NCI-H460 (cell line): ENCODE measurements around the gene RABL2B. TPM values are rescaled to one million over a fixed set of nuclear protein-coding genes. Genes with fewer than 3 reads are reported as not detected.

Experiments used
- DNase-seq: peaks from one replicate; pipeline ENCODE4 v3.0.0-alpha.2; 2016; ENCODE audit warnings: low read depth; ENCODE audit errors: extremely low read depth
- total RNA-seq: library from RNA; depleted of rRNA; stranded (reverse); fragments of >200 nt; shearing (Covaris generic); gene quantifications from 2 replicates; pipeline ENCODE4 v1.2.3, GENCODE V29; 2014

RABL2B gene
- total RNA-seq, 1 experiment from 2014 or later: 17.4 TPM

DNA sequence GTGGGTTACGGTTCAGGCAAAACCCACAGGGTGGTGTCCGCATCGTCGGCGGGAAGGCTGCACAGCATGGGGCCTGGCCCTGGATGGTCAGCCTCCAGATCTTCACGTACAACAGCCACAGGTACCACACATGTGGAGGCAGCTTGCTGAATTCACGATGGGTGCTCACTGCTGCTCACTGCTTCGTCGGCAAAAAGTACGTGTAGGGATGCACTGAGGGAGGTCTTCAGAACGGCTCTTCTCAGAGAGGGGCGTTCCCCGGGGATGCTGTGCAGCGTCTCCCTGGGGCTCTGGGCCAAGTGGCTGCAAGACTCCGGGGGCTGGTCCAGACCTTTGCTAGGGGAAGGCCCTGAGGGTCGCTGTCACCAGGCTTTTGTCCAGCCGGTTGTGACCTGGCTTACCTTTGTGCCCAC is 44.2 kb downstream of the RABL2B start:
- DNase-seq: no peak

DNA sequence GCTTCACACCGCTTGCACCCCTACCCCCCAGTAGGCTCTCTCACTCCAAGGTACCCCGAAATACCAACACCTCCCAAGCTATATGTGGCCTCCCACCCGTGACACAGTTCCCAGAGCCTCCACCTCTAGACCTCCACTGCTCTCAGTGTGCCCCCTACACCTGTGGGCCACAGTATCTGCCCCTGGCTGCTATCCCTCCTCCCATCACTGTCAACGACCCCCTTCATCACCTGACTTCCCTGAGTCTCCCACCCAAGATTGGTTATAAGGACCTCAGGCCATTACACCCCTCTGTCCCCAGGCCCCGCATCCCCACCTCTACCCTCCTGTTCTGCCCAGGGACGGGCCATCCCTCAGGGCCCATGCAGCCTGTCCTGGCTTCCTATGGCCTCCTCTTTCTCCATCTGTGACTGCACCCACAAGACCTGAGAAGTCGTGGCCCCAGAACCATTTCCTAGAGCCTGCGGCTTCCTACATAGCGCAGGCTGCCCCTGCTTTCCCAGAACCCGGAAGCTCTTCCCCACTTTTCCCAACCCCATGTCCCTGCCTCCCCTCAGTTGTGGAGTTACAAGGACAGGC is 44.7 kb downstream of the RABL2B start:
- no peak for DNase-seq

DNA sequence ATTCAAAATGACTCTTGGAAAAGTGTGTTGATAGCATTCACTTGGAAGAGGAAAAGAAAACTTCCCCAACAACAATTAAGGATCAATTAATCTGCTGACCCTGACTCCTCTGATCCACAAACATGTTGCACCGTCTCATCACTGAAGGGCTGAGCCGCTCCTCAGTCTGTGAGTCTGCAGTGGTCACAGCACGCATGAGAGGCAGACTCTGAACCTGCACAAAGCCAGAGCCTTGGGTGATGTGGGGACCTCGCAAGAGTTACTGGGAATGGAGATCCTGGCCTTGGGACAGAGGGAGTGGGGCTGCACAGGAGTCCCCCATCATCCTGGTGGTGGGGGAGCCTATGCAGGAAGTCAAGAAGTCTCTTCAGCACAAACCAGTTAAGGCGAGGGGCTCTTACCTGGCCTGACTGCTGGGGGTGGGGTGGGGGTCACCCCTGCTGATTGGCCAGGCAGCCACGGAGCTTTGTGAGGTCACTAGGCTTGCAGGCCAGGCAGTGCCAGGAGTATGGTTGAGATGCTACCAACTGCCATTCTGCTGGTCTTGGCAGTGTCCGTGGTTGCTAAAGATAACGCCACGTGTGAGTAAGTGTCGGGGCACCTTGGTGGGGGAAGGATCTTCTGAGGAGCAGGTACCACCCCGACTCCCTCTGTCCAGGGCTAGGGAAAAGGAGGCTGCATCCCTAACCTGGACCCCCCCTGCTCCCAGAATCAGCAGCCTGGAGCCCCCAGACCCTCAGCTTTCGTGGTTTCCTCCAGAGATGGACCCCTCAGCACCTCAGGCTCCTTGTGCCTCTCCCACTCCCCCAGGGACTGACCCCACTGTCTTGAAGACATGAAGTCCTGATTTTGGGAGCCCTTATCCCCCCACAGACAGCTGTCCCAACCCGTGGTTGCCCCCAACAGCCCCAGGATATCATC is 45.4 kb downstream of the RABL2B start, which contains the start of gene ACR:
Gene ACR (plus strand): TSS at position 477 of the 921 bp plus-strand sequence. CDS start 32 bp downstream, at position 509.
- DNase-seq: no peak

DNA sequence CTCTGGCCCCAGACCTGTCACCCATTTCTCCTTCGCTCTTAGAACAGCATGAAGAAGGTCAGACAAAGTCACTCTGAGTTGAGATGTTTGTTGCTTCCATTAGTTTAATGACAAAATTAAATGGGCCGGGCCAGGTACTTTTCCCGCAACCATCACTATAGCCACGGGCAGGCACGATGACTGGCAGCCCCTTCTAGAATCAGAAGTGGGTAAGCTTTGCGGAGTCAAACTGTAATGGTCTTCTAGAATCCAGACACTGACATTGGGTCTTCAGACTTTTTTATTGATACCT is 47.8 kb downstream of the RABL2B start:
- DNase-seq: no peak

DNA sequence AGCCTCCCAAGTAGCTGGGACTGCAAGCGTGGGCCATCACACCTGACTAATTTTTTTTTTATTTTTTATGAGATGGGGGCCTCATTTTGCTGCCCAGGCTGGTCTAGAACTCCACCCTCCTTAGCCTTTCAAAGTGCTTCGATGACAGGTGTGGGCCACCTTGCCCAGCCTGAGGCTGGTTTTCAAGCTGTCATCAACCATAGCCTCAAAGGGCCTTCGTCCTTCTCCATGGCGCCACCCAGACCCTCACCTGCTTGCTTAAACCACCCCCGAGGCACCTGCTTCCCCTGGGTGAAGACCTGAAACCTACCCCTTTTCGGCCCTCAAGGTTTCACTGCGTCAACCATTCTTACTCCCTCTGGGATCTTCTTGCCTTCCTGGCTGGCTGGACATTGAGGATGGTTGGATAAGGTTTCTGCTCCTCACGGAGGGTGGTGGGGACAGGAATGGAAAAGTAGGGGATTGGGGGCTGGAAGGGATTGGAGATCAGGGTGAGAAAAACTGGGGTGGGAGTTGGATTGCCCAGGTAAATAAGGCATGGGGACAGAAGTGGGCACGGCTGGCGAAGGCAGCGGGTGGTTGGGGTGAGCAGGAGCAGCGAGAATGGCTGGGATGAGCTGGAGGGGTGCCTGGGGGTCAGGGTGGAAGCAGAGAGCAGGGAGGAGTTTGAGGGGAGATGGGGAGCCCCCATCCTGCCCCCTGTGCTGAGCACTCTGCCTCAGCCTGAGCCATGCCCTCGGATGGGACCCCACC is 48.3 kb downstream of the RABL2B start:
- no peak for DNase-seq

DNA sequence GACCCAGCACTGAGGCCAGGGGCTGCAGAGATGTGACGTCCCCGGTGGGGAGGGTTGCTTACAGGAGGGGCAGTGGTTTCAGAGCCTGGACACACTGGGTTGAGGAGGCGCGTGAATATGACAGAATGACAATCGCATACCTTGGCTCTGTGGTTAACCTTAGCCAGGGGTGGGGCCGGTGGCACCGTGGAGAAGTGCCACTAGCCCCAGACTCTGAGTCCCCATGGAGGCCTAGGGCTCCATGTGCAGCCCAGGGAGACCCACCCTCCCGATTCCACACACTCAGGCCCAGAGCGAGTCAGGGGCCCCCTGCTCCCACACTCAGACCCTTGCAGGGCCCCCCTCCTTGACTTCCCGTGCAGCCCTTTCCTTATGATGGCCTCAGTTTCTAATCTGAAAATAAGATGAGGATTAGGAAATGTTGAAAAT is 49.1 kb downstream of the RABL2B start:
- no peak for DNase-seq

DNA sequence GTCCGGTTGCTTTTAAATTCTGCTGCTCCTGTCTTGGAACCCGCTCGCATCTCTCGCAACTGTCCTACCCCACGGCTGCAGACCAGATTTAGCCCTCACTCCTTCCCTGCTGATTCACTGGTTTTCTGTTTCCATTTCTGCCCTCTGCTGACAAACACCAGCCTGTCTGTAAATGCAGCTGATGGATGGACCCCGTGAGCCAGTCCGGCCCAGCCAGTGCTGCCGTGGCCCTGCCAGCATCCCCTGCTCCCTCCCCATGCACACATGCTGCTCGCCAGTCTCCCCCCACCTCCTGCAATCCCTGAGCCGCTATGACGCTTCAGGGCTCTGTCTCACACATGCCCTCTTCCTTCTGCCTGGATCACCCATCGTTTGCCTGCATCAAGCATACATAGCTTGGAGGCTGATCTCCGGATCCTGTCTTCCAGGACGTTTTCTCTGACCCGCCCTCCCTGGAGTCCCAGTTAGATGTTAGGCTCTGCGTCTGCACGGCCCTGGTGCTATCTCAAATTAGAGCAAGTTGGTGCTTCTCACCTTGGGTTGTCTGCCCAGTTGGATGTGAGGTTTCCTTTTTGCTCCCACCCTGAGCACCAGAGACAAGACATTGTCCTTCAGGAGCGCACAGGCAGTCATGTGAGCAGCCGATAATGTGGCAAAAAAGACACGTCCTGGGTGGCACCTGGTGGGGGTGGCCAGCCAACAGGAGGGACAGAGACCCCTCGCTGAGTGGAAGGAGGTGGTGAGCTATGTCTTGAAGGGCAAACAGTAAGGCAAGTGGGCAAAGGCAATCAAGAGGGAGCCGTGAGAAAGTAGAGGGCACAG is 49.7 kb downstream of the RABL2B start:
- no peak for DNase-seq

DNA sequence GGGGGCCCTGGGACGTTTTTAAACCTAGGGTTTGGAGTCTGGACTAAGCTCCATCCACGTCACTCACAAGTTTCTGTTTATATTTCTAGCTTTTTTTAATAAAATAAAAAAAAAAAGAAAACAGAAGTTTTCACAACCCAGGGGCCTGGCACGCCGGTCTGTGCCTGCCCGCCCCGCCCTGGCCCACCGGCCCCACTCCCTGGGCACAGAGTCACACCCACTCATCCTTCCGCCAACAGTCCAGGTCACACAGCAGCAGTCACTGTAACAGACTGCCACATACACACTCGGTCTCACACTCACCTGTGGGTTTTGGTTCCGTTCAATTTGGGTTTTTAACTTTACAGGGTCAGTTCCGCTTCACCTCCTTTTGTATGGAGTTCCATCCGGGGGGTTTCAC is 50.8 kb downstream of the RABL2B start:
- DNase-seq: no peak

DNA sequence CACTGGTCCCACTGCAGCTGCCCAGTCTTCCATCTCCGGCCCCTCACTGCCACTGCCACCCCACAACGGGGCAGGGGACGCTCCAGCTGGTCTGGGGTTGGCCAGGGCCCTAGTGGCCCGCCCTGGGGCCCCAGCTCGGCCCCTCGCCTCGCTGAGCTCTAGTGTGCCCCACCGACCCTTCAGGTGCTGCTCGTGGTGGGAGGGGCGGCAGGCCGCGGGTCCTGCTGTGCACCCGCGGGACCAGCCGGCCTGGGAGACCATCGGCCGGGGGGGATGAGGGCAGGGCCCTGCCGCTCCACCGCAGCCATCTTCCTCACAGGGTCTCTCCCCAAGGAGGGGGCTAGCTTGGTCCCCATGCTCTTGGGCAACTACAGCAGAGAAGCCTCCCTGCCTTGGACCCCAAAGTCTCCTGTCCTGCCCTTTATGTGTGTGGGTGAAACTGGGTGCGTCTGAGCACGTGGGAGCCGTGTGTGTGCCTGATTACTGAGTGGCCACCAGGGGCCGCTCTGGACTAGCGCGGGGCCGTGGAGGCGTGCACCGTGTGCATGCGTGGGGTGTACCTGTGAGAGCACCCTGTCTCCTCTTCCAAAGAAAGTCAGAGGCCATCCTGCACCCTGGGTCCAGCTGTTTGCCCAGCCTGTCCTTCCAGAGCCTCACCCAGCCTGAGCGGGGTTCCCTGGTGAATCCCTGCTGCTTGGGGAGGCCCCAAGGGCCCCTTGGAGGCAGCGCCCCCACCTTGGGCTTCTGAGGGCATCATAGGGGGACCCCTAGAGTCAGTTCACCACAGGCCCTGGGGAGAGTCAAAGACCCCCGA is 51.4 kb downstream of the RABL2B start:
- DNase-seq: peak; percentile 36

DNA sequence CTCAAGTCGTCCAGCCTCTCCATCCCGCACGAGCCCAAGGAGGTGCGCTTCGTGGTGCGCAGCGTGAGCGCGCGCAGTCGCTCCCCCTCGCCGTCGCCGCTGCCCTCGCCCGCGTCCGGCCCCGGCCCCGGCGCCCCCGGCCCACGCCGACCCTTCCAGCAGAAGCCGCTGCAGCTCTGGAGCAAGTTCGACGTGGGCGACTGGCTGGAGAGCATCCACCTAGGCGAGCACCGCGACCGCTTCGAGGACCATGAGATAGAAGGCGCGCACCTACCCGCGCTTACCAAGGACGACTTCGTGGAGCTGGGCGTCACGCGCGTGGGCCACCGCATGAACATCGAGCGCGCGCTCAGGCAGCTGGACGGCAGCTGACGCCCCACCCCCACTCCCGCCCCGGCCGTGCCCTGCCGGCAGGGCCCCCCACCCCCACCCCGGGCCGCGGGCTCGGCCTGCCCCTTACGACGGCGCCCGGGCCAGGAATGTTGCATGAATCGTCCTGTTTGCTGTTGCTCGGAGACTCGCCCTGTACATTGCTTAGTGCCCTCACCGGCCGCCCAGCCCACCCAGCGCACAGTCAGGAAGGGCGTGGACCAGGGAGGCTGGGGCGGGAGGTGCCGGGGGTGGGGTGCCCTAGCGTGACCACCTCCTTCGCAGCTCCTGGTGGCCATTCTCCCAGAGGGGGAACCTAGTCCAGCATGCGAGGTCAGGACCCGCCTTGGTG is 52.3 kb downstream of the RABL2B start:
- DNase-seq: no peak

DNA sequence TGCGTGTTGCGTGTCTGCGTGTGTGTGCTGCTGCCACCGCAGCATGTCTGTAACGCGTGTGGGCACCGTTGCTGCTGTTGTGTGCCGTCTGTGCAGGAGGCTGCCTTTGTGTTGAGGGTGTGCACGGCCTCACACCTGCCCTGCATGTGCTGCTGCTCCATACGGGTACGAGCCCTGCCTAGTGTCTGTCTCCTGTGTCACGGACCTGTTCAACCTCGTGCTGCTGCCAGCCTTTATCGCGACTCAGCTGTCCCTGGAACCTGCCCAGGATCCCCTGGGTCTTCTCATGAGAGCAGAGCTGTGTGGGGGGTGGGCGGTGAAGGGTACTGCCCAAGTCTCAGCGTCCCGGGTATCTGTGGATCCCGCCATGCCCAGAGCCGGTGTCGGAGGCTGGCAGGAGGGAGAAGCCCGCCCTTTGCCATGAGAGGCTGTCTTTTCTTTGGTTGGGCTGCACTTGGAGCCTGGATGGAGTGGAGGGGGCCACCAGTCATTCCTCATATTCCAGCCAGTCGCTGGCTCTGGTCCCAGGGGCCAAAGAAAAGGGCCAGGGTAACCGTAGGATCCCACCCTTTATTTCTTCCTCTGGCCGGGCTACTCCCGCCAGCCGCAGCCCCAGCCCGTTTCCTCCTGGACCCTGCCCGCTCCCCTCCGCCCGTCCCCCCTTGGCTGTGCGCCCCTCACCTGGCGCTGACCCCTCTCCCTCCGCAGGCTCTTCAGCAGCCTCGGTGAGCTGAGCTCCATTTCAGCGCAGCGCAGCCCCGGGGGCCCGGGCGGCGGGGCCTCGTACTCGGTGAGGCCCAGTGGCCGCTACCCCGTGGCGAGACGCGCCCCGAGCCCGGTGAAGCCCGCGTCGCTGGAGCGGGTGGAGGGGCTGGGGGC is 53.2 kb downstream of the RABL2B start:
- no peak for DNase-seq

DNA sequence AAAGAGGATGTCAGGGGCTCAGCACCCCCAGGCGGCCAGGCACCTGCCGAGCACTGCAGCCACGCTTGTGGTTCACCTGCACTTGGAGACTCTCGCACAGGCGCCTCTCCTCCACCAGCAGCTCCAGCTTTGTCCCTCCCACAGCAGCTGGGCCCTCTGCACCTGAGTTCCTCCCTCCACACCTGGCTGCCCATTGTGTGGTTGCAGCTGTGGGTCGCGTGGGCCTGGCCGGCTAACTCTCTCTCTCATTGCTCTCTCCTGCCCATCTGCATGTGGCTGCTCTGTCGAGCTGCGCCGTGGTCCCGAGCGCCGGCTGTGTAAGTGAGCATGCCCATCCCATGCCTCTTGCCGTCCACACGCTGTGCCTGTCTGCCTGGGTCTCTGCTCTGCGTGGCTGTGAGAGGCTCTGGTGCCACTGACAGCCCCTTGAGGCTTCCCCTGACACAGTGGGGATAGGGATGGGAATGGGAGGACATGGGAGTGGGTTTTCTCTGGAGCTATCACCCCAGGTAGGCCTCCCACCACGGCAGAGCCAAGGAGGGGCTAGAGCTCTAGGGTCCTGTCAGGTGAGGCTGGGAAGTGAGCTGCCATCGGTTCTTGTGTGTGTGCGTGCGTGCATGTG is 53.9 kb downstream of the RABL2B start:
- no peak for DNase-seq

DNA sequence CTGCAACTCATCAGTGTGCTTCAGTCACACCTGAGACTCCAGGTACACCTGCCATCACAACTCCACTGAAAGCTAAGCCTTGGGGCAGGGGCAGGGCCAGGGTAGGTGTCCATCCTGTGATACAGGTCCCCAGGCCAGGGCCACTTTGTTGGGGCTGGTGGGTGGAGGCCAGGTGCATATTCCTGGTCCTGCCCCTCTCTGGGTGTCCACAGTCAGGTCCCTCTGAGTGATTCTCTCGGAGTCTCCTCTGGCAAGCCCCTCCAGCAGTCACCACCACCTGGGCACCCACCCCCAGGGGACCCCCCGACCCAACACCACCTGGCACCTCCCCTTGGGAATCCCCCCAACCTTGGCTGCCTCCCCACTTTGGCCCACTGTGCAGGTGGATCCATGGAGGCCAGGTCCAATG is 54.9 kb downstream of the RABL2B start:
- no peak for DNase-seq

DNA sequence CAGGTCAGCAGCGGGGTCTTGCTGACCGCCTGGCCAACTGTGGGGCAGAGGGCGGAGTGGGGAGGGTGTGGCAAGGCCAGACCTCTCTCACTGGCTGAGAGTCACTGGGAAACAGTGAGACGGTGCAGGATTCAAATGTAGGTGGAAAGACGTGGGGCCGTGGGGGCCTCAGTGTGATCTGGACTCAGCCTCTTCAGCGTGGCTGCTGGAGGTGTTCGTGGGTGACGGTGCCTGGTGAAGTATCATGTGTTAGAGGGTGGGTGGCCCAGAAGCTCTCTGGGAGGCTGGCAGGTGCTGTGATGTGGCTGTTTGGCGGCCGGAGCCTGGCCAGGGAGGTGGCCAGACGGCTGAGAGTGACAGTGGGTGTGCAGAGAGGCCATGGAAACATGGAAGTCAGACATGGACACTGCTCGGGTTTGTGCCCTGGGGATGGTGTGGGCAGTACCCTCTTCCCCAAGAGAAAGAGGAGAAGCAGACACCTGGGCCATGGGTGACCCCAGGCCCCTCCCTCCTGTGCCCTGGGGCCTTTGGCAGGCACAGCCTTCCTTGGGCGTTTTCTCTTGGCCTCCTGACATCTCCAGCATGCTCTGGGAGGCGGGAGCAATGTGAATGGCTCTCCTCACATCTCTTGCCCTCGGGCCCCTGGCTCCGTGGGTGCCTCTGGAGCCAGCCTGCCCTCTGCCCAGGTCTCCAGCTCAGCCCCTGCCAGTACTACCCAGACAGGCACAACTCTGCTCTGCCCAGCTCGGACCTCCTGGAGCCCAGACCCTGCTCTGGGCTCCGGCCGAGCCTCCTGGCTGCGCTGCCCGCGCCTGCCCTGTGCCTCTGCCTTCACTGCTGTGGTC is 55.5 kb downstream of the RABL2B start:
- no peak for DNase-seq

DNA sequence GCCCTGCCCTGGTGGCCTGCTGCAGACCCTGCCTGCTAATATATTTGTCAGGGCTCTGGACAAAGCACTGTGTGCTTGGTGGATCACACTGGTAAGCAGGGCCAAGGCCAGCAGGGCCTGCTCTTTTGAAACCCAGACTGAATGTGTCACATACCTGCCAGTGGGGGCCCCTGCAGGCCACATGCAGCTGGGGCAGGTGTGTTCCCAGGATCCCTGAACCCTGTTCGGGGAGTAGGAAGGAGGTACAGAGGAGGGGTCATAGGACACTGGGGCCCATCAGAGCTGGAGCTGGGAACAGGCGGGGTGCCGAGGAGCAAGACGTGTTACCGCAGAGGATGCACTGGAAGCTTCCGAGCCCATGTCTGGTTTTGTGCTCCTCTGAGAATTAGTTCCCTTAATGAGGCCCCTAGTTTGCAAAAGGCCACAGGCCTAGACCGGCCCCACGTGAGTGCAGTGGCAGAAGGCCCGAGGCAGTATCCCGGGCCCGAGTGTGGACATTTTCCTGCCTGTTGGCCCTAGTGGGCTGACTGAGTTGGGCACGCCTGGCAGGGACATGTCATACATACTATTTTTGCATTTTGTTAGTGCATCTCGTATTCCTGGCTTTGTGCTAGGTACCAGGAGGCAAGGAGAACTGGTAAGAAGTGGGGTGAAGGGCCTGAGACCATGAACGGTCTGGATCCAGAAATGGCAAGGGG is 56.6 kb downstream of the RABL2B start:
- no peak for DNase-seq

DNA sequence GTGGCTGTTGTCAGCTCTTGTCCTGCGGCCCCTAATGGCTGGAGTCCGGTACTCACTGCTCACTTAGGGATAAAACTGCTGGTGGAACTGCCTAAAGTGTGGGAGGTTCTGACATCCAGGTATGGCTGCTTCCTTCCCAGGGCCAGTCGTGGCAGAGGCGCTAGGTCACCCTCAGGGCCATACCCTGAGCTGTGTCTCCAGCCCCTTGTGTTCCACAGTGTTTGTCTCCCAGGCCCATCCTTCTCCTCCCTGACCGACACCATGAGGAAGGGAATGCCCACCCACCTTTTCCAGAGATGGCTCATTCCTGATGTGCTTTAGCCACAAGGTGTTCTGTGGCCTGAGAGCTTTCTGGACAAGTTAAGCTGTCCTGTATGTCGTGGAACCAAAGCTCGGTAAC is 57.8 kb downstream of the RABL2B start:
- DNase-seq: no peak
